SK-N-SH (cell line): Measurements from ENCODE around the gene THADA. TPM values are rescaled to one million over a fixed set of nuclear protein-coding genes. Genes with fewer than 3 reads are reported as not detected.

ENCODE experiments used
- CTCF ChIA-PET: fragments of 300-600, 350-600 bp; formaldehyde crosslinking; extraction: SDS; loops from one replicate; lab custom pipeline; 2021; lab: Yijun Ruan, JAX
- POLR2A ChIA-PET: fragments of 350-600 bp; sonication (Branson Sonifier 250); formaldehyde crosslinking; extraction: SDS; loops from one replicate; lab custom pipeline; 2020; ENCODE audit warnings: antibody characterized with exemption, inconsistent platforms; lab: Yijun Ruan, JAX
- DNase-seq: peaks from one replicate; pipeline ENCODE4 v3.0.0; 2012
- H2AFZ ChIP-seq: fragments of 200-600 bp; sonication (generic); 2 replicates; pipeline ENCODE4 v1.8.1; 2016; ENCODE audit warnings: antibody characterized with exemption, mild to moderate bottlenecking, low read depth
- H3F3A ChIP-seq: fragments of 200-600 bp; sonication (generic); replicated peaks from 2 replicates; pipeline ENCODE3; 2016; ENCODE audit warnings: antibody characterized with exemption, mild to moderate bottlenecking; ENCODE audit not compliant: insufficient read depth
- H3K27ac ChIP-seq, 2 experiments: fragments of 200-500 bp in 1 of 2; fragments of 200-600 bp in 1 of 2; sonication (Bioruptor generic) in 1 of 2; sonication (generic), shearing (Covaris generic) in 1 of 2; 2 replicates each; pipeline versions ENCODE4 v1.5.1 to v1.6.1; 2014 to 2016; ENCODE audit warnings: low read depth in 2 of 2, inconsistent platforms in 1 of 2, low read length in 1 of 2, mild to moderate bottlenecking in 1 of 2, mixed read lengths in 1 of 2
- H3K27me3 ChIP-seq: fragments of 200-600 bp; sonication (generic), shearing (Covaris generic); 2 replicates; pipeline ENCODE4 v1.6.1; 2016; ENCODE audit warnings: mixed run types; ENCODE audit not compliant: insufficient read depth
- H3K36me3 ChIP-seq, 2 experiments: fragments of 200-500 bp in 1 of 2; fragments of 200-600 bp in 1 of 2; sonication (Bioruptor generic) in 1 of 2; sonication (generic) in 1 of 2; replicated peaks in 1 of 2; 2 replicates each; pipeline versions ENCODE3 to v1.5.1; 2014 to 2016; ENCODE audit warnings: low read length in 1 of 2, mild to moderate bottlenecking in 1 of 2; ENCODE audit not compliant: insufficient read depth in 2 of 2, control insufficient read depth in 1 of 2
- H3K4me1 ChIP-seq, 2 experiments: fragments of 200-500 bp in 1 of 2; fragments of 200-600 bp in 1 of 2; sonication (Bioruptor generic) in 1 of 2; sonication (generic), shearing (Covaris generic) in 1 of 2; 2 replicates each; pipeline versions ENCODE4 v1.5.1 to v1.6.1; 2014 to 2016; ENCODE audit warnings: low read depth in 1 of 2, low read length in 1 of 2, mixed run types in 1 of 2; ENCODE audit not compliant: insufficient read depth in 2 of 2, control insufficient read depth in 1 of 2
- H3K4me2 ChIP-seq: fragments of 200-600 bp; sonication (generic), shearing (Covaris generic); 2 replicates; pipeline ENCODE4 v1.6.1; 2017; ENCODE audit warnings: mixed run types
- H3K4me3 ChIP-seq, 2 experiments: fragments of 200-500 bp in 1 of 2; fragments of 200-600 bp in 1 of 2; sonication (Bioruptor generic) in 1 of 2; sonication (generic), shearing (Covaris generic) in 1 of 2; 2 replicates each; pipeline versions ENCODE4 v1.5.1 to v1.8.1; 2014 to 2016; ENCODE audit warnings: low read depth in 2 of 2, inconsistent platforms in 1 of 2, low read length in 1 of 2, mild to moderate bottlenecking in 1 of 2, mixed read lengths in 1 of 2, moderate library complexity in 1 of 2
- H3K79me2 ChIP-seq: fragments of 200-600 bp; sonication (generic); 2 replicates; pipeline ENCODE4 v1.8.1; 2017; ENCODE audit warnings: mild to moderate bottlenecking; ENCODE audit not compliant: insufficient read depth
- H3K9ac ChIP-seq: fragments of 200-600 bp; sonication (generic); 2 replicates; pipeline ENCODE4 v1.6.1; 2017; ENCODE audit warnings: mixed run types
- H3K9me2 ChIP-seq: fragments of 200-600 bp; sonication (generic); 2 replicates; pipeline ENCODE4 v1.6.1; 2017; ENCODE audit warnings: mixed run types
- H3K9me3 ChIP-seq: fragments of 200-600 bp; sonication (generic); 2 replicates; pipeline ENCODE4 v1.6.1; 2017; ENCODE audit warnings: mixed run types, mild to moderate bottlenecking, moderate library complexity
- H4K20me1 ChIP-seq: fragments of 200-600 bp; sonication (generic); 2 replicates; pipeline ENCODE4 v1.6.1; 2017; ENCODE audit warnings: mild to moderate bottlenecking, mixed run types; ENCODE audit not compliant: insufficient read depth
- CHD2 ChIP-seq: fragments of 150-350 bp; IDR thresholded peaks from 2 replicates; pipeline ENCODE4 v1.6.1; 2018; ENCODE audit warnings: low read length; ENCODE audit not compliant: partially characterized antibody
- CTCF ChIP-seq: fragments of 200-600 bp; sonication (generic); IDR thresholded peaks from 2 replicates; pipeline ENCODE4 v1.6.1; 2017; ENCODE audit warnings: antibody characterized with exemption, mild to moderate bottlenecking, moderate library complexity
- ELF1 ChIP-seq: IDR thresholded peaks from 2 replicates; pipeline ENCODE4 v1.4.0; 2012
- EP300 ChIP-seq, 2 experiments: IDR thresholded peaks; 2 replicates each; pipeline versions ENCODE4 v1.4.0 to v1.6.1; 2012; ENCODE audit warnings: borderline replicate concordance in 1 of 2, low read depth in 1 of 2, low read length in 1 of 2
- EZH2phosphoT487 ChIP-seq: fragments of 200-600 bp; sonication (generic); IDR thresholded peaks from 2 replicates; pipeline ENCODE4 v1.6.1; 2017; ENCODE audit warnings: low read depth, mixed run types, mild to moderate bottlenecking, antibody characterized with exemption, moderate library complexity, borderline replicate concordance
- FOXJ3 ChIP-seq: sonication (generic); formaldehyde crosslinking; IDR thresholded peaks from 2 replicates; pipeline ENCODE4 v1.5.1; 2020; ENCODE audit warnings: mild to moderate bottlenecking, missing genetic modification reagents
- GATA2 ChIP-seq: sonication (generic); formaldehyde crosslinking; IDR thresholded peaks from 2 replicates; pipeline ENCODE4 v1.5.0; 2020; ENCODE audit warnings: mild to moderate bottlenecking, missing genetic modification reagents
- IRF3 ChIP-seq: fragments of 150-350 bp; IDR thresholded peaks from 2 replicates; pipeline ENCODE4 v1.6.1; 2016; ENCODE audit warnings: mild to moderate bottlenecking, low read depth, low read length
- JUND ChIP-seq: IDR thresholded peaks from 2 replicates; pipeline ENCODE4 v1.4.0; 2012
- MAX ChIP-seq: IDR thresholded peaks from 2 replicates; pipeline ENCODE4 v1.4.0; 2012; ENCODE audit warnings: low read depth
- MEF2A ChIP-seq: IDR thresholded peaks from 2 replicates; pipeline ENCODE4 v1.4.0; 2012; ENCODE audit warnings: low read depth, borderline replicate concordance
- NFIC ChIP-seq: IDR thresholded peaks from 2 replicates; pipeline ENCODE4 v1.4.0; 2012; ENCODE audit warnings: borderline replicate concordance
- NRF1 ChIP-seq: IDR thresholded peaks from 2 replicates; pipeline ENCODE4 v1.6.1; 2012; ENCODE audit warnings: low read depth, mild to moderate bottlenecking, low read length
- PBX3 ChIP-seq: IDR thresholded peaks from 2 replicates; pipeline ENCODE4; 2012
- POLR2AphosphoS5 ChIP-seq: IDR thresholded peaks from 2 replicates; pipeline ENCODE4 v1.6.1; 2012; ENCODE audit warnings: low read depth, low read length
- REST ChIP-seq: IDR thresholded peaks from 2 replicates; pipeline ENCODE4 v1.6.1; 2012; ENCODE audit warnings: mild to moderate bottlenecking, low read depth, low read length, moderate library complexity
- RXRA ChIP-seq: IDR thresholded peaks from 2 replicates; pipeline ENCODE4 v1.4.0; 2012; ENCODE audit warnings: low read depth, mild to moderate bottlenecking, borderline replicate concordance
- SMC3 ChIP-seq: IDR thresholded peaks from 2 replicates; pipeline ENCODE4 v1.6.1; 2012; ENCODE audit warnings: low read depth, low read length, improper control_type of control experiment
- TAF1 ChIP-seq: IDR thresholded peaks from 2 replicates; pipeline ENCODE4 v1.6.1; 2012; ENCODE audit warnings: low read depth, mild to moderate bottlenecking, low read length, moderate library complexity, borderline replicate concordance
- TEAD4 ChIP-seq: IDR thresholded peaks from 2 replicates; pipeline ENCODE4 v1.4.0; 2012; ENCODE audit warnings: mild to moderate bottlenecking, borderline replicate concordance; ENCODE audit not compliant: insufficient read depth
- USF2 ChIP-seq: fragments of 150-350 bp; IDR thresholded peaks from 2 replicates; pipeline ENCODE4 v1.6.1; 2017; ENCODE audit warnings: antibody characterized with exemption, low read length, low read depth, borderline replicate concordance
- ZBTB33 ChIP-seq: IDR thresholded peaks from 2 replicates; pipeline ENCODE4 v1.4.0; 2012; ENCODE audit warnings: low read depth, borderline replicate concordance
- WGBS: methylation state at CpG from one replicate; pipeline ENCODE4 v1.1.6; 2017; ENCODE audit warnings: low lambda C conversion rate; 5-methylcytosine and 5-hydroxymethylcytosine counted together
- polyA plus RNA-seq, 3 experiments: library from polyadenylated mRNA; depleted of rRNA; stranded (reverse); fragments of >200 nt; gene quantifications; 2 replicates each; pipeline ENCODE4 v1.2.3, GENCODE V29; 2012

Gene THADA
- polyA plus RNA-seq, 1 of the 3 experiments (the other 2 are of a cell fraction) = 25.6 TPM

GRCh38 chr2:43452318-43452731 is 143.5 kb downstream of the THADA start:
- Histone ChIP-seq H3K36me3 (peaks cover 2 to 3% of the 10 kb centered on the region in 2 experiments), H3K27me3 (no peaks in the 10 kb centered on the region), H3F3A (peaks cover 11% of the 10 kb centered on the region), H3K9me3 (peaks cover 3% of the 10 kb centered on the region; the same call in 1 of the 2 replicates), H3K9ac (no peak overlapping the region), H2AFZ (no peak overlapping the region), H3K27ac (peak overlapping the region; percentile 14 to 40; a peak in 2 of 4 replicates), H3K4me1 (peaks cover 6 to 27% of the 10 kb centered on the region in 2 experiments; a peak in 3 of 4 replicates), H3K4me2 (no peak overlapping the region), H4K20me1 (no peaks in the 10 kb centered on the region), H3K9me2 (no peaks in the 10 kb centered on the region), H3K4me3 (no peak overlapping the region), H3K79me2 (no peaks in the 10 kb centered on the region)
- CTCF ChIA-PET = interaction anchor here (1.2 to 1.5 kb wide), 3 partner anchors 29 to 224 kb away, joined by 3 to 4 read pairs (median 4); no protein-coding TSS in a partner anchor
- DNase-seq = no peak
- 55% methylated on average over 1 of the region's 1 CpG for WGBS
- POLR2A ChIA-PET = no interaction called here
- TF ChIP-seq IRF3 (no peak), ZBTB33 (no peak), RXRA (0 out of 2 replicates have a peak, but pooled peaks have one; percentile 8), NRF1 (no peak), PBX3 (peak; percentile 44; the same call in 1 of the 2 replicates), TAF1 (no peak), FOXJ3 (CRISPR knock-in tag) (no peak), NFIC (peak; percentile 27; the same call in 1 of the 2 replicates), REST (no peak), CHD2 (no peak), MAX (no peak), USF2 (no peak), POLR2AphosphoS5 (peak; percentile 28; the same call in 1 of the 2 replicates), TEAD4 (0 out of 2 replicates have a peak, but pooled peaks have one; percentile 46), GATA2 (CRISPR knock-in tag) (no peak), JUND (peak; percentile 54; the same call in 1 of the 2 replicates), SMC3 (no peak), CTCF (no peak), EZH2phosphoT487 (no peak), MEF2A (no peak), ELF1 (no peak), EP300 (IDR thresholded peaks at IDR 0.05; ENCODE audit: borderline replicate concordance in 1 of 2, low read depth in 1 of 2, low read length in 1 of 2) (0 out of 4 replicates have a peak, but pooled peaks of 1 of the 2 experiments have one; percentile 35)
